ENCODE data around the gene STPG1.

DNA sequence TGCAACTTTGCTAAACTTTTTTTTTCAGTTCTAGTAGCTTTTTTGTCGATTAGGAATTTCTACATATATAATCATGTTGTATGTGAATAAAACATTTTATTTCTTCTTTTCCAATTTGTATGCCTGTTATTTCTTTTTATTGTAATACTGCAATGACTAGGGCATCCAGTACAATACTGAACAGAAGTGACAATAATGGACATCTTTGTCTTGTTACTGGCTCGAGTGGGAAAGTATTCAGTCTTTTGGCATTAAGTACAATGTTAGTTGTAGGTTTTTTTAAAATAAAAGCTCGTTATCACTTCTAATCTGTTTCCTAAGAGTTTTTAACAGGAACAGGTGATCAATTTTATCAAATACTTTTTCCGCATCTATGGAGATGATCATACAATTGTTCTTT lies 9.8 kb downstream of the STPG1 start:
- no peak for TF ChIP-seq NFYB (IDR thresholded peaks at IDR 0.05; ENCODE audit: extremely low read depth, insufficient read length)
- TF ChIP-seq RAD51 (IDR thresholded peaks at IDR 0.05; ENCODE audit: borderline replicate concordance, low read depth): no peak
- no peak for TF ChIP-seq RAD21 (CRISPR knock-in tag; conservative IDR thresholded peaks at IDR 0.05 in 1 of 2, IDR thresholded peaks at IDR 0.05 in 1 of 2)
- no peak for TF ChIP-seq GABPA (tag; conservative IDR thresholded peaks at IDR 0.05; ENCODE audit: low read depth)
- no peak for TF ChIP-seq EGR1 (conservative IDR thresholded peaks at IDR 0.05)
- TF ChIP-seq MED1 (CRISPR knock-in tag; IDR thresholded peaks at IDR 0.05; ENCODE audit: borderline replicate concordance): no peak
